HG02678 (cell line): ENCODE data around the gene TBC1D2B.
"Not testable (repeated sequence)": the region's sequence is repeated elsewhere in the genome, so short reads cannot be mapped to it uniquely, and the experiment has no call there.

Source experiments
- ATAC-seq: cut with Tn5 transposase; IDR thresholded peaks from one replicate; pipeline ENCODE4 v1.9.1; 2021; ENCODE audit warnings: mild to moderate bottlenecking, moderate library complexity; ENCODE audit not compliant: unreplicated experiment

Gene TBC1D2B

DNA sequence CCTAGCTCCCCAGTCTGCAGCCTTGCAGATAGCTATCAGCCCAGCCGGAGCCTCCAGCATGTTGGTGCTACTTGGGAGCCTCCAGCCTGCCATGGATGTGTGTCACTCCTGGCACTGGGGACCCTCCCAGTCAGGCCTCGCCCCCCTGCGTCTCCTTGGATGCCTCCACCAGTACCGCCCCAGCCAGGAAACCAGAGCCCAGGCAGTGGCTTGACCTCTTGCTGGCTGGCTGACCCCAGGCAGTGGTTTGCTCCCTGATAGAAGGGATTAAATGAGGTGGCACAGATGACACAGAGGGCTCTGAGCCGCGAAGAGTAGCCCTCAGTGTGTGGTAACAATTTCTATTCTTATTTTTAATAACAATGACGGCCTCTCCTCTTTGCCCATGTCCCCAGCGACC lies 98.4 kb downstream of the TBC1D2B start:
- not testable (repeated sequence) for ATAC-seq

DNA sequence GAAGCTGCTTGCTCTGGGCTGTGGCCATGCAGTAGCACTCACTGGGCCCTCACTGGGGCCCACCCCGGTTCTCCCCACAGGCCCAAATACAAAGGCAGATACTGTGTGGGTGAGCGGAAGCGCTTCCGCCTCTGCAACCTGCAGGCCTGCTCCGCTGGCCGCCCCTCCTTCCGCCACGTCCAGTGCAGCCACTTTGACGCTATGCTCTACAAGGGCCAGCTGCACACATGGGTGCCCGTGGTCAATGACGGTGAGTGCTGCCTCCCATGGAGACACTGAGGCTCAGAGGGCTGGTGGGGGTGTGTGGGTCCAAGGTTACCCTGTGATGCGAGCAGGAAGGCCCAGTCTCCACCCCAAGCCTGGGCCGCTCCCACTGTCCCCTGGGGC lies 98.8 kb downstream of the TBC1D2B start:
- ATAC-seq, result not testable (repeated sequence)

DNA sequence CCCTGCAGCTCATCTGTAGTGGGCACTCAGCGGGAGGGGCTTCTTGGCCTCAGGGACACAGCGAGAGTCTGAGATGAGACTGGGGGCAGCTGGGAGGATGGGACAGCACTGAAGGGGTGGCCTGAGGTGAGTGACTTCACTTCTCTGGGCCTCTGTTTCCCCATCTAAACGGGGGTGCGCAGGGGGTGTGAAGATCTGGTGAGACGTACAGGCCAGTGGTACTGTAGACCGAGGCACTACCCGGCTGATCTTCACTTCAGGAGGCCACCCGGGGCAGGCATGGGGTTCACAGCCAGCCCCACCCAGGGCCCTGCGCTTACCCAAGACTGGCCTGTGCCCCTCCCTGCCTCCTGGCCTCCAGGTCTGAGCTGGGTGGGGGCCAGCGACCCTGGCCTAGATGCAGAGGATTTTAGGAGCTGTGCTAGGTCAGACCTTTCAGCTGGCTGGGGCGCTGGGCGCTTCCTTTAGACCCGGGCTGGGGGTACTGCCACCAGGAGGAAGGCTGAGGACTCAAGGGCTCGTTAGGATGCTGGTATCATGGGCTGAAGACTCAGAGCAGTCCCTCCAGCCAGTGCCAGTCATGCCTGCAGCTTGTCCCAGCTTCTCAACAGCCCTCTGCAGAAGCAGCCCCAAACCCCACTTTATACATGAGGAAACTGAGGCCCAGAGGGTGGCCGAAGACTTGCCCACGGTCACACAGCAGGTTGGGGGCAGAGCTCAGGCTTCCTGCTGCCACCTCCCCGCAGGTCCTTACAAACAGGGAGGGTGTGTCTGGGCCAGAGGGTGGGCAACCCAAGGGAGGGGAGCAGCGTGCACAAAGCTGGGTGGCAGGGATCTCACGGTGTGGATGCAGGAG lies 99.4 kb downstream of the TBC1D2B start:
- not testable (repeated sequence) for ATAC-seq

DNA sequence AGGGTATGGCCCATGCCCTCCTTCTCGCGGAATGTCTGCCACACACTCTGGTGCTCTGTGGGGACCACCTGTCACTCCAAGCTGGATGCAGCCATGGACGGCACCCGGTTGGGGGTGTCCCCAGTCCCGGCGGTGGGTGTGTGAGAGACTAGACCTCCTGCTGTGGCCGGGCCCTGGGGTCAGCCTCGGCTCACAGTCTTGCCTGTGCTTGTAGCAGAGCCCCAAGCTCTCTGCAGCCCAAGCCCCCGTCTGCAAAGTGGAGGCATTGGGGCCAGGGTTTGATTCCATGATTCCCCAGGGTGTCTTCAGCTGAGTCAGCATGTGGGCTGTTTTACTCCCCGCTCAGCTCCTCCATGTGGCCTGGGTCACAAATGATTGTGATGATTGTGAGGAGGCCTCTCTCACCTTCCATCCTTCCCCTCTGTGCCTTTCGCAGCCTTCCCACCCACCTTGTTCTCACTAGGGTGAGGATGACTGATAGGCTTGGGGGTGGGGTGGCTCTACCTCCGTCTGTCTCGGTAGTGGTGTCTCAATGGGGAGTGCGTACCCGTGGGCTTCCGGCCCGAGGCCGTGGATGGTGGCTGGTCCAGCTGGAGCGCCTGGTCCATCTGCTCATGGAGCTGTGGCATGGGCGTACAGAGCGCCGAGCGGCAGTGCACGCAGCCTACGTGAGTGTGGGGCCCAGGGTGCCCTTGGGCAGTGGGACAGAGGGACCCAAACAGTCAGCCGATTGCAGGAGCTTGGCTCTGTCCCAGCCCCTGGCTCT lies 100.6 kb downstream of the TBC1D2B start:
- ATAC-seq, result not testable (repeated sequence)

DNA sequence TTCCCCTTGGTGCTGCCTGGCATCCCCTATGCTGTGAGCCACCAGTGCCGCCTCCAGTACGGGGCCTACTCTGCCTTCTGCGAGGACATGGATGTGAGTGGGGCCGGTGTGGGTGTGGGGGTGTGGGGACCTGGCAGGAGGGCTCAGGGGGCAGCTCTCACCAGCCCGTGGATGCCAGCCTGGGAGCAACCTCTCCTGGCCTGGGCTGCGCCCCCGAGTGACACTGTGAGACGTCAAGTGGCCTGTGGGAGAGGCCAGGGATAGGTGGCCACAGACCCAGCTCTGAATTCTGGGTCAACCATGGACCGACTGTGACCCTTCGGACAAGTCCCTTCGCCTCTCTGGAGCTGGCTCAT lies 101.4 kb downstream of the TBC1D2B start:
- not testable (repeated sequence) for ATAC-seq

DNA sequence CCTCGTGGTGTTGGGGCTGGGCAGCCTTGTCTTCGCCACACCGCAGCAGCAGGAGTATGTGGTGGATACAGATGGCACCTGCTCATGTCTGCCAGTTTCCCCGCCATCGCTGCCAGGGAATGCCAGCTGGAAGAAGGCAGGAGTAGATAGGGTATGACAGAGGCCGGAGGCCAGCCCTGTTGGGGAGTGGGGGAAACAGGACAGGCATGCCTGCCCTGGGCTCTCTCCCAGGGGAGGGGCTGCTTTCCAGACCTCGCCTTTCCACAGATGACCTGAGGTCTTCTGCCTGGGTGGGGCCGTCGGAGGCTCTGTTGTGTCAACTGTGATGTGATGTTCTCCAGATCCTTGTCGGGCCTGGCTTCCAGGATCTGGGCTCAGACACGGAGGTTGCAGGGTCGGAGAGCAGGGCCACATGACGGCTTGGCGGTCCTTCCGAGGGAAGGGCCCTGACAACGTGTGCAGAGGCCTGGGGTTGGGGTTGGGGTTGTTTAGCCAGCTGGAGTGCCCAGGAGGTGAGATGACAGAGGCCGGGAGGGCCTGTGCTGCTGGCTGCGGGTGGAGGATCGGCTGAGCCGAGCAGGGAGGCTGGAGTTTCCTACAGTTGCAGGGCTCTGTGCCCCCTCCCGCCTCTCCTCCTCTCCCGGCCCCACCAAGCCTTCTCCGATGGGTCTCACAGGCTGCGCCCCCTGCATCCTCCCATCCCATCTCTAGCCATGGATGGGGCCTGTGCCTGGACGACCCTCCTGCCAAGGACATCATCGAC lies 102.0 kb downstream of the TBC1D2B start:
- no peak for ATAC-seq

DNA sequence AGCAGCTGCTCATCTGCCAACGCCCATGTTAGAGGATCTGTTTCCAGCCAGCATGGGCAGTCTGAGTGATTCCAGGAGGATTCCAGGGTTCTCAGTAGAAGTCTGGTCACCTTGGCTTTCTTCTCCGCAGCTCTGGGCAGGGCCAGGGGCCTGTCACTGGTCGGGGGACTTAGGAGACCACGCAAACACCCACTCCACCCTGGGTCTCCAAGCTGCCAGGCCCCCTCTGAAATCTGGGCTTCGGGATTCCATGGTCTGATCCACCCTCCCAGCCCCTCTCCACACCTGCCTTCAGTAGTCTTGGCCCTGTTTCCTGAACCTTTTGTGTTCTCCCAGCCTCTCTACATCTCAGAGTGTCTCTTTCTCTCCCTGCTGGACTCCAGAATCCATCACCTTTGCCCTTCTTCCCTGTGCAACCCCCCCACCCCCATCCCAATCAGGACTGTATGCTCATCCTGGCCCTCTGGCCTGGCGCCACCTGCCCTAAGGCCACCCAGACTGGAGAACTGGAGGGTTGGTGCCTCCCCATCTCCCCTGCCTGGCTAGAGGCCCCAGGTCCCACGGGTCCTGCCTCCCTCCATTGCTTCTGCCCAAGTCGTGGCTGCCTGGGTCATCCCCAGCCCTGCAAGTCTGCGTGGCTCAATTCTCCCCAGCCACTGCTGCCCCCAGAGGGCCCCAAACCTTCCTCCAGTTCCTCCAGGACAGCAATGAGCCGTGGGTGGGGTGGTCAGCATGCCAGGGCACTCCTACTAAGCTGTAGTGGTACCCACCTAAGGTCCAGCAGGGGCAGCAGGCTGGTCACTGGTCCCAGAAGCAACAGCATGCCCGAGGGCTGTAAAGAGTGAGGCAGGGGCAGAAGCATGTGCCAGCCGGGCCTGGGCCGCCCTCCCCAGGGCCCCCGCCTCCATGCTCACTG lies 102.8 kb downstream of the TBC1D2B start:
- no peak for ATAC-seq

DNA sequence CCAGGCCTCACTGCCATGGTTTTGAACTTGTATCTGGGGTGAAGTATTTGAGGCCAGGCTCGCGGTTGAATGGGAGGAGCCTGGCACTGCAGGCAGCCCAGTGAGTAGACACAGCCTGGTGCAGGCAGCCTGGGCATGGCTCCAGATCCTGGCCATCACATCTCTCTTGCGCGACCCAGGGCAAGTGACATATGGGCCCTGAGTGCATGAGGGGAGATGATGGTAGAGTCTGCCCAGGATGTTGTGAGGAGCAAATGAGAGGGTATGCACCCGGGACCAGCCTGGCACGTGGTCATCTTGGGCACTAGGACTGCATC lies 103.5 kb downstream of the TBC1D2B start:
- ATAC-seq, result no peak

DNA sequence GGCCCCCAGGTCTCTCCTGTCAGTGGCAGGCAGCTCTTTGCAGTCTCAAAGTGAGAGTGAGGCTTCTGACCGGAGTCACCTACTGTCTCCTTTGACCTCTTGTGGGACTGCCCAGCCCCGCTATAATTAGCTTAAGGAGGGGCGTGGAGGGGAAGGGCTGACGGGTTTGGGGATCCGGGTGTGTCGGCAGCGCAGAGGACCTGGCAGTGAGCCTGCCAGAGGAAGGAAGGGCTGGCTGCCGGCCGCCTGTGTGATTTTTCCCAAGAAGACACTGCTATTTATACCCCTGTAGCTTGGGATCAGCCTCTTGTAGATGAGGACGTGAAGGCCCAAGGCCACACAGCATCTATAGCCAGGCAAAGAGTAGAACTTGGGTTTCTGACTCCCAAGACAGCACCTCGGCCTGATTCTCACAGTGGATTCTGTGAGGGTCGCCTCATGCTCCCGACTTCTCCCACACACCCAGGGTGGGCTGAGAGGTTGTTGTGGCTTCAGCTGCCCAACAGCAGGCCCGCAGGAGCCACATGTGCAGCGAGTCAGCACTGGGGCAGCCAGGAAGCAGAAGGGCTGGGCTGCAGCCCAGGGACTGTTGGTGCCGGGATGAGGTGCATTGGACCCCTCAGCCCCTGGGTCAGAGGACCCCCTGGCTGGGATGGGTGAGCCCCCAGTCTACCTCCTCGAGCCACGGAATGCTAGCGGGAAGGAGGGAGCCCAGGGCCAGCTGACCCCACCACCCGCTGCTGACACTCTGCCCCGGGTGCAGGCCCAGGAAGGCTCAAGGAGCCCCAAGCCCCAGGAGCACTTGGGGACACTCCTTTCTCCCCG lies 104.0 kb downstream of the TBC1D2B start:
- ATAC-seq, result not testable (repeated sequence)

DNA sequence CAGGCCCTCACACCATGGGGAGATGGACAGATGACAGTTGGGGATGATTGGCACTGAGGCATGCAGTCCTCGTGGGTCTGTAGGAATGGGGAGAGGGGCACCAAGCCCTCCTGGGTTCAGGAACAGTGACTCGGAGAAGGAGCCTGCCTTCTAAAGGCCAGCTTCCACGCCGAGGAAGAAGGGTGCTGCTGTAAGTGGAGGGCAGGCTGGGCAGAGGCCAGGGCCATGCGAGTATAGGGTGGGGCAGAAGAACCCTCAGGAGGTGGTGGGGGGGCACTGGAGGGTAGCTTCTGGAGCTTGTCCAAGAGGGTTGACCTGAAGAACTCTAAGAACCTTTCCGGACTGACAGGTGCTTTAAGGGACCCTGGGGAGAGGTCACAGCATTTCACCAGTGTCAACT lies 104.8 kb downstream of the TBC1D2B start:
- ATAC-seq, result not testable (repeated sequence)

DNA sequence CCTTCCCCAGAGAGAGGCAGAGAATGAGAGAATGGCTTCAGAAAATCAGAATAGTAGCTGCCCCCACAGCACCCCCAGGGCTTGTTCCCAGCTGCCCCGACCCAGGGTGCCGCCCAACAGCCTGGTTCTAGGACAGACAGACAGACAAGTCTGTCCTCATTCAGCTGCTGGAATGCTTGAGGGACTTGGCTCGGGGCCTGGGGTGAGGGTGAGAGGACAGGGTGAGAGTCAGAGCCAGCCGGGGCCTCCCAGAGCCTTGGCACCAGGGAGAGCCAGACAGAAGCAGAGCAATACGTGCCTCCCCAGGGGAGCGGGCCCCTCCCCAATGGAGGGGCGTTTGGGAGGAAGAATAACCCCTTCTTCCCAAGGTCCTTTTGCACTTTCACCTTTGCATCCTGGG lies 105.6 kb downstream of the TBC1D2B start:
- not testable (repeated sequence) for ATAC-seq

DNA sequence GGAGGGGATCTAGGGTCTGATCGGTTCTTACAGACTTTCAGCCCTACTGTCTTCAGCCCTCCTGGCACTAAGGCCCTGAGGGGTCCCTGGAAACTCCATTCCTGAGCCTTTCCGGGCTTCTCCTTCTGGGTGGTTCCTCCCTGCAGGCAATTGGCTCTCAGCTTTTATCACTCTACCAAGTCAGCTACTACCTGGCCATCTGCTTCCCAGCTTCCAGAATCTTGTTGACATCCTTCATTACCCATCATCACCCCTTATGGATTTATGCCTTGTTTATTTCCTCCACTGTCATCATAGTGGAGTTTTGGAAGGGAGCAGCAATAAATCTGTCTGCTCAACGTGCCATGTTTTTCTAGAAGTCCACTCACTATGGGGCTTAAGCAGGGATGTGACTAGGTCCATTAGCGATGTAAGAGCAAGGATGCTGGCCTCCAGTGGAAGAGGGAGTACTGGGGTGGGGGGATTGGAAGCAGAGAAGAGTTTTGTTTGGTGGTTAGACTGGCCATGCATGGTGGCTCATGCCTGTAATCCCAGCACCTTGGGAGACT lies 106.6 kb downstream of the TBC1D2B start:
- ATAC-seq, result not testable (repeated sequence)

DNA sequence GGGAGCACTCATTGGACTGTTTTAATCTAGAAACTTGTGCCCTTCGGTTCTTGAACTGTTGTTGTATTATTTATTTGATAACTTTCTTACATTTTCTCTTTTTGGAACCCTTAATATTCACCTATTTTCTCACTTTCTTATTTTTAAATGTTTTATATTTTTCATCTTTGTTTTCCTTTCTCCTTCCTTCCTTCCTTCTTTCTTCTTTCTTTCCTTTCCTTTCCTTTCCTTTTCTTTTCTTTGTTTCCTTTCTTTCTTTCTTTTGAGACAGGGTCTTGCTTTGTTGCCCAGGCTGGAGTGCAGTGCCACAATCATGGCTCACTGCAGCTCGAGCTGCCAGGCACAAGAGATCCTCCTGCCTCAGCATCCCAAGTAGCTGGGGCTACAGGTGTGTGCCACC lies 108.5 kb downstream of the TBC1D2B start:
- ATAC-seq, result no peak

DNA sequence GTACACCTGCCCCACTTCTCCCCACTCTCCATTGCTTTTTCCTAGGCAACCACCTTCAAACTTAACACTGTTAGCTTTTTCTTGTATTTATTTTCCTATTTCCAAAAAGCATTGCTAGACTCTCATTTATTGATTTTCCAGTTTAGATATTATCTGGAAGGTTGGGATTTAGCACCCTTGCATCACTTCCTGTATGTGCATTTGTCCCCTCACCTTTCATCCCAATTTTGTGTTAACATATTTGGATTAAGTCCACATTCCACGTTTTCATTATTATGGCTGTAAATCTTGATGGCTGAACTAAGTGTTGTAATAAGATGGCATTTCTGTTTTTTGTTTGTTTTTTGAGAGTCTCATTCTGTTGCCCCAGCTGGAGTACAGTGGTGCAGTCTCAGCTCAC lies 109.7 kb downstream of the TBC1D2B start:
- ATAC-seq, result no peak

DNA sequence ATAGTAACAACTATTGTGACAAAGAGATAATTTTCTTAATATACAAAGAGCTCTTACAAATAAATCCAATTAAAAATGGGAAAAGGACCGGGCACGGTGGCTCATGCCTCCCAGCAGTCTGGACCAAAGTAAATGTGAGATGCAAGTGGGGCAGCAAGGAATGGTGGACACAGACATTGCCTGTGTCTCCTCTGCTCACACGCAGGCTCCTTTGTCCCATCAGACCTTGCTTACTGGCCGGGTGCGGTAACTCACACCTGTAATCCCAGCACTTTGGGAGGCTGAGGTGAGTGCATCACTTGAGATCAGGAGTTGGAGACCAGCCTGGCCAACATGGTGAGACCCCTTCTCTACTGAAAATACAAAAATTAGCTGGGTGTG lies 110.3 kb downstream of the TBC1D2B start:
- not testable (repeated sequence) for ATAC-seq

DNA sequence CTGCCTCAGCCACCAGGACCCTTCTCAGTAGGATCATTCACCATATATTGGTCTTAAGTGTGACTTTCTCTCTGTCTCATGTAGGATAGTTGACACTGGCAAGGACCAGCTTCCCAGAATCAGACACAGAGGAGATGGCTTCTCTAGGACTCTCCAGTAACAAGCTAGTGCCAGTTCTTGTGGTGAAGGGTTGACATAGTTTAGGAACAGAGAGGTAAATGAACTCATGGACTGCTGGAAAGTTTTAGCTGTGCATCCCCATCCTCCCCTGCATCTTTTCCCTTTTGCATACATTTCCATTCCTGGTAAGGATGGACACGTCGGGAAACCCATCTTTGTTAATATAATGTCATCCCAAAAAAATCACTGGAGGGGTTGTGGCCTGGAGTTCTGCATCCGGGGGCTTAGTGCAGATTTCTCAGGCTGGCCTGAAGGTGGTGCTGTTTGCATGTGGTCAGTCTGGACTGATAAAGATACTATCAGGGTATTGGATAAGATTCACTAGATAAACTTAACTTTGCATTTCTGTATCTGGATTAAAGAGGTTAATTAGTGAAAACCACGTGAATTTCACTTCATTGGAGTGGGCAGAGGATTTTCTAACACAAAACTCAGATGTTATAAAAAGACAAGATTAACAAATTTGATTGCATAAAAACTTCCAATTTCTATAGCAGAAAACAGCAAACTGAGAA lies 110.8 kb downstream of the TBC1D2B start:
- ATAC-seq, result no peak

DNA sequence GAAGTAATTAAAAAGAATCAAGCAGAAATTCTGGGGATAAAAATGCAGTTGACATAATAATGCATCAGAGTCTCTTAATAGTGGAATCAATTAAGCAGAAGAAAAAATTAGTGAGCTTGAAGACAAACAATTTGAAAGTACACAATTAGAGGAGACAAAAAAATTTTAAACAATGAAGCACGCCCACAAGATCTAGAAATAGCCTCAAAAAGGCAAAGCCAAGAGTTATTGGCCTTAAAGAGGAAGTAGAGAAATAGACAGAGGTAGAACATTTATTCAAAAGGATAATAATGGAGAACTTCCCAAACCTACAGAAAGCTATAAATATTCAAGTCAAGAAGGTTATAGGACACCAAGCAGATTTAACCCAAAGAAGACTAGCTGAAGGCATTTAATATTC lies 113.3 kb downstream of the TBC1D2B start:
- ATAC-seq, result no peak

DNA sequence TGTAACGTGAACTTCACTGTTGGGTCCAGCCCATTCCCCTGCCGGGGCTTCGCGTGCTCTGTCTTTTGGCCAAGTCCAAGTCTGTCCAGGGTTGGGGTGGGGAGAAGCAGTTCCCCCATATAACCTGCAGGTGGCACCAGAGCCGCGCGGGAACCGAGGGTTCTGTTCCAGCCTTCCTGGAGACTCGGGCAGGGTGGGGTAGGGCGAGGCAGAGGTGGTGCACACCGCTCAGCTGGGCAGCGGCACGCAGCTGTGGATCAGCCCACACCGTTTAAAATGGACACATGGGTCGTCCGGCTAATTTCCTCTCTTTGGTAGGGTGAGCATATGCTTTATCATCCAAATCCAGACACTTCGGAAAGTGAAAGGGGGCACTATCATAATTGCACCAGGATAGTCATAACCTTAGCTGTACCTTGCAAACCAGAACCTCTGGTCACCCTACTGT lies 118.1 kb downstream of the TBC1D2B start:
- ATAC-seq, result peak; percentile 68
